Measurements from ENCODE around the gene ZNF839. TPM values are rescaled to one million over a fixed set of nuclear protein-coding genes. Genes with fewer than 3 reads are reported as not detected.

ZNF839 gene
- total RNA-seq, 1 experiment from 2014 or later = 16.4 TPM

DNA sequence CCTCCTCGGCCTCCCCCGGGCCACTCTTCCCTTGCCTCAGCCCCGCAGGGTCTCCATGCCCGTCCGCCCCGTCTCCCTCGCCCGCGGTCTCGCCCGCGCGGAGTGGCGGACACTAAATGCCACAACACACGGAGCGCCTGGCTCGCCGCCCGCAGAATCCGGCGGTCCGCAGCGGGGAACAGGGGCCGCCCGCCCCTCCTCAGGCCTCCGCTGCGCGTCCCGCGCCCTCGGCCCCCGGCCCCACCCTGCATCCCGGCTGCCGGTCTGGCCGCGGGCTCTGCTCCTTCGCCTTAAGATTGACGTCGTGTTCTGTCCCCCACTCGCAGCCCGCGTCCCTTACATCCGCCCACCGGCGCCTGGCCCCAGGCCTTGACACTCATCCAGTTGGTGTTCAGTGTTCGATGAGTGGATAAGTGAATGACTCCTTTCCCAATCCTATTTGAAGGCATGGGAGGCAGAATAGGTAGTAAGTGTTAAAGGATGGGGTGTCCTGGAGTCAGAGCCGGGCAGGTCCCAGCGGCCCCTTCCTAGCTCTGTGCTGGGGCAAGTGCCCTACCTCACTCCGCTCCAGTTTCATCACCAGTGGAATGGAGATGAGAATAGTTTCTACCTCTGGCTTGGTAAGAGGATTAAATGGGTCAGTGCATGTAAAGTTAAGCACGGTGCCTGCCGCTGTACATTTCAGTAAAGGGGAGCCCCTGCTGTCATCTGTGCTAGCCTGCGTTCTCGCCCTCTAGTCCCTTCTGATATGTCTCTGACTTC, 43.8 kb downstream of the ZNF839 start:
- DNase-seq (ENCODE audit: low spot score) = peak; percentile 48
- in situ Hi-C loops (cut with HindIII; ENCODE audit: low sequenced_read_pairs) = no loop called here

DNA sequence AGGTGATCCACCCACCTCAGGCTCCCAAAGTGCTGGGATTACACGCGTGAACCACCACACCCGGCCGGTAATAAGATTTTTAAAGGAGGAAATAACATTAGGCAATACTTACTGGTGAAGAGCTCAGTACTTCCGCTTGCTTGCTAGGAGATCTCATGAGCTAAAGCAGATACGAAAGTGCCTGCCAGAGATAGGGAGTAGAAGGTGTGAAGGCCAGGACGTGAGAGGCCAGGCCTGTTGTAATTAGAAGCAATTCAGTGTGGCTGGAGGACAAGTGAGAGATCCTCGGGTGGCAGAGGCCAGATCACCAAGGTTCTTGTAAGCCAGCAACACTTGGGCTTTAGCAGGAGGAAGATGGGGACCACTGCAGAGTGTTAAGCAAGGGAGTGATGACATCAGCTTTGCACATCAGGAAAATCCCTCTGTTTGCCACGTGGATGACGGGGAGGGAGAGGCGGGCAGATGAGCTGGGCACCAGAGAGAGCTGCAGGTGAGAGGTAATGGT, 50.8 kb downstream of the ZNF839 start:
- in situ Hi-C loops (cut with HindIII; ENCODE audit: low sequenced_read_pairs) = no loop called here
- no peak for DNase-seq (ENCODE audit: low spot score)

DNA sequence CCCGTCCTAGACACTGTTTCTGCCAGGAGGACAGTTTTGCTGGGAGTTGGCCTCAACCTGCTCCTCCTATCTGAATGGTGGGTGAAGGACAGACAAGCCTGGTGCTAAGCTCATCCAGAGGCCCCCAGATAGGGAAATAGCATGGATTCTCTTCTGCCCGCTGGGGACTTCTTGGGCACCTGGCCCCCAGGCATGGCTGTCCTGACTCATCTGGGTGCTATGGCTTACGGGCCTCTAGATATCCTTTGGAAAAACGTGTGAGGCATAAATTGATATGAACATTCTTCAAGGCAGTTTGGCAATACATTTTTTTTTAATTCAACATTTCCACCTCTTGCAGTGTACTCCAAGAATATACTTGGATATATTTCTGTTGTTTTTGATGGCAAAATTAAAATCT, 51.8 kb downstream of the ZNF839 start:
- in situ Hi-C loops (cut with HindIII; ENCODE audit: low sequenced_read_pairs) = no loop called here
- DNase-seq (ENCODE audit: low spot score) = no peak

DNA sequence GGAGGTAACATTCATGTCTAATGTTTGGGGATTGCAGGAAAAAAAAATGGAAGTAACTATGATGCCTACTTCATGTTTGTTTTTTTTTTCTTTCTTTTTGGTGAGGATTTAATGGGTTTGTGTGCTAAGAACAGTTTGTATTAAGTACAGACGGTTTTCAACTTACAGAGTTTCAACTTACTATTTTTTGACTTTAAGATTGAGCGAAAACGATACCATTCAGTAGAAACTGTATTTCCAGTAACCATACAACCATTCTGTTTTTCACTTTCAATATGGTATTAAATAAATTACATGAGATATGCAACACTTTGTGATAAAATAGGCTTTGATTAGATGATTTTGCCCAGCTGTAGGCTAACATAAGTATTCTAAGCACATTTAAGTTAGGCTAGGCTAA, 53.6 kb downstream of the ZNF839 start:
- in situ Hi-C loops (cut with HindIII; ENCODE audit: low sequenced_read_pairs) = no loop called here
- DNase-seq (ENCODE audit: low spot score) = no peak

DNA sequence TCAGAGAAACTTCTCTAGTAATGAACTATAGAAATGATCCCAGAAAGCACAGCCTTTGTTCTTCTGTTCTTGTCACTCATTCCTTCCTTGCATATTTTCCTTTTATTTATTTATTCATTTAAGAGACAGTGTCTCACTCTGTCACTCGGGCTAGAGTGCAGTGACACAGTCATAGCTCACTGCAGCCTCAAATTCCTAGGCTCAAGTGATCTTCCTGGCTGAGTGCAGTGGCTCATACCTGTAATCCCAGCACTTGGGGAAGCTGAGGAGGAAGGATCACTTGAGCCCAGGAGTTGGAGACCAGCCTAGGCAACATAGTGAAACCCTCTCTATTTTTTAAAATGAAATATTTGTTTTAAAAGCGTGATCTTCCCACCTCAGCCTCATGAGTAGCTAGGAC, 54.7 kb downstream of the ZNF839 start:
- in situ Hi-C loops (cut with HindIII; ENCODE audit: low sequenced_read_pairs) = no loop called here
- no peak for DNase-seq (ENCODE audit: low spot score)

DNA sequence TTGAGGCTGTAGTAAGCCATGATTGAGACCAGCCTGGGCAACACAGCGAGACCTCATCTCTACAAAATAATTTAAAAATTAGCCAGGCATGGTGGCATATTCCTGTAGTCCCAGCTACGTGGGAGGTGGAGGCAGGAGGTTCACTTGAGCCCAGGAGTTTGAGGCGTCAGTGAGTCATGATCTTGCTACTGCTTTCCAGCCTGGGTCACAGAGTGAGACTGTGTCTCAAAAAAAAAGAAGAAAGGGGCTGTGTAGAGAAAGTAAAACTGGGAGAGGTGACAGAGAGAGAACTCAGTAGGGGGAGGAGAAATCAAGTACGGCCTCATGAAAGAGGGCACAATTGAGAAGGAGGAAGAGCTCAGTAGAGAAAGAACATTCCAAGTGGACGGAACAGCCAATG, 55.6 kb downstream of the ZNF839 start:
- no peak for DNase-seq (ENCODE audit: low spot score)
- in situ Hi-C loops (cut with HindIII; ENCODE audit: low sequenced_read_pairs) = no loop called here

DNA sequence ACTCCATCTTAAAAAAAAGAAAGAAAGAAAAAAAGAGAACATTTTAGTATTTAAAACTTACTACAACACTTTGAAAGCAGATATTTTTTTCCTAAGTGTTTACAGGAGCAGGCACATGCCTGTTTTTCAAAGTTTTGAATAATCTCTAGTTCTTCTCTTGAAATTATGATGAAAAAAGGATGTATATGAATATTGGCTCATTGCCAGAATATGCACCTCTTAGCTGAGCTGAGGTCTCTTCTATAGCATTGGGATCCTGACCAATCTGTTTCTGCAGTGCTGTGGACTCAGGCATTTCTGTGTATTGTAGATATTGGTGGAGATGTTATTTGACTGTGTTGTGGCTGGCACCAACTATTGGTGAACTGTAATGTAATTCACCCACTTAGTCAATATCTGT, 58.1 kb downstream of the ZNF839 start:
- in situ Hi-C loops (cut with HindIII; ENCODE audit: low sequenced_read_pairs) = no loop called here
- no peak for DNase-seq (ENCODE audit: low spot score)

DNA sequence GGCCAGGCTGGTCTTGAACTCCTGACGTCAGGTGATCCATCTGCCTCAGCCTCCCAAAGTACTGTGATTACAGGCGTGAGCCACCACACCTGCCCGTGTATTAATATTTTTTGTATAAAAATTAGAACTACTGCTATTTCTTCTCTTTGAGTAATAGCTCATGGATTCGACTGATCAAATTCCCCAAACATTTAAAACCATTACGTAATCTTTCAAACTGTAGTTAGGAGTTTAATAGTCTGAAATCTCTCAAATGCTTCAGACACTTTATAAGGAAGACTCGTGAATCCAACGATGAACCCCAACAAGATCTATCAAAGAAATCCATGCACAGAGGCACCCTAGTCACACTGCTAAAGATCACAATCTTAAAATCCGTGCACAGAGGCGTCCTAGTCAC, 59.3 kb downstream of the ZNF839 start:
- in situ Hi-C loops (cut with HindIII; ENCODE audit: low sequenced_read_pairs) = no loop called here

DNA sequence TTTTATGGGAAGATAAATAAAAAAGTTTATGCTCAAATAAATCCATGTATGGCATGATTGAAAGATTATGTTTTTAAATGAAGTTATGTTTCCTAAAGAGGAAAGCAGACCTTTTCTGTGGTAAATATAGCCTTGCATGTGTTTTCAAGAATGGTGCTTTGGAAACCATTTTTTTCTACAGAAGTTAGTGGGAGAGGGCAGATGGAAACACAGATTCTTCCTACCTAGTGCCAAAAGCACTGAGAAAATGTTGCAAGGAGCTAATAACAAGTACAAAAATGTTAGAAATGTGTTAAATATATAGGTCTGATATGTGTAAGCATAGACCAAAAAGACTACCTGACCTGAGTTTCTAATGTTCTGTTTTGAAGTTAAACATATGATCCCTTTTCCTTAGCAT, 67.5 kb downstream of the ZNF839 start:
- in situ Hi-C loops (cut with HindIII; ENCODE audit: low sequenced_read_pairs) = no loop called here
- DNase-seq (ENCODE audit: low spot score) = no peak

More for the DNA sequence above, 59.3 kb downstream of the ZNF839 start:
- DNase-seq (ENCODE audit: low spot score) = no peak

DNA sequence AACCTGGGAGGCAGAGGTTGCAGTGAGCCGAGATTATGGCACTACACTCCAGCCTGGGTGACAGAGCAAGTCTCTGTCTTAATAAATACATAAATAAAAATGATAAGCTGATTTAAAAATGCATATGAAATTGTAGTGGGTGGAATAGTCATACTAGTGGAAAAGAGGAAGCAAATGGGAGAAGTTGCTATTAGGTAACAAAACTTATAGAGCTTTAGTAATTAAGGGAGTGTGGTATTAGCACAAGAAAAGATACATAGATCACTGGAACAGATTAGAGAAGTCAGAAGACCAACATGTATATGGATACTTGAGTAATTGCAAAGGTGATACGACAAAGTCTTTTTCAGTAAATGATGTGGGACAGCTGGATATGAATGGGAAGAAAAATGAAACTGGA, 69.7 kb downstream of the ZNF839 start:
- in situ Hi-C loops (cut with HindIII; ENCODE audit: low sequenced_read_pairs) = no loop called here
- DNase-seq (ENCODE audit: low spot score) = no peak

DNA sequence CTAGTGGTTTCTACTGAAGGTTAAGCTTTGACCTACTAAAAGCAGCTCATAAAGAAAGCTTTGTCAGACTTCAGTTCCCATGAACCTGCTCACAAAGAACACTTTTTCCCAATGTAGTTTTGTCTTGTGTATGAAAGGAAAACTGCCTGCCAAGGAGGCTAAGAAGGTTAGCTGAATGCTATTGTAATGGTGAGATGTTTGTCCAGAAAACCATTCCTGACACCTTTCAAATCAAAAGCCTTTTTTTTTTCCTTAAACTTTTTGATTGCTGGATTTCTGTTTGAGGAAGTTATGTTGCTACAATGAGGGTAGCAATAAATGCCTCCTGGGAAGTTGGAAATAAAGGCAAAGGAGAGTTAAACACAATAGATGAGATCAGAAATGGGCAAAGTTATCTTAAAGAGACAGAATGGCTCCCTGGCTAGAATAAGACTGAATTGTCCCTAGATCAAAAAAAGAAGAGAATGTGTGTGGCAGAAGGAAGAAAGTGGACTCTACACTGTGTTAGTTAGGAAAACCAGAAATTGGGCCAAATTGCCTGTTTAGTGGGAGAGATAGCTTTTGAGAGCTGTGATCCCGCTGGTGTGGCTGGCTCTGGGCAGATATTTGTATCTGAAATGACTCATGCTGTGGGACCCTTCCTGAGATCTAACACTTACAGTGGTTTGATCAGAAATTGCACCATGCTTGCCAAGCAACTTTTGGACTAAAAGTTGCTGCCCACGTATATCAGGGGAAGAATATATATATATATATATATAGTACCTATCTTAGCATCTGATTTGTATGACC, 70.7 kb downstream of the ZNF839 start:
- in situ Hi-C loops (cut with HindIII; ENCODE audit: low sequenced_read_pairs) = no loop called here
- no peak for DNase-seq (ENCODE audit: low spot score)

Other genes with a start within 250 kb of the ZNF839 start
- 161 and 248 TPM in 2 replicates for gene HSP90AA1, start 232.7 kb upstream of the ZNF839 start, total RNA-seq (2014; rRNA removed; shearing (Covaris generic))
- 24.2 and 35.3 TPM in 2 replicates for gene WDR20, start 179.8 kb upstream of the ZNF839 start, total RNA-seq (2014; rRNA removed; shearing (Covaris generic))
- 11.3 and 20.6 TPM in 2 replicates for gene MOK, start 14.6 kb upstream of the ZNF839 start, total RNA-seq (2014; rRNA removed; shearing (Covaris generic))
- gene CINP, start 43.1 kb downstream of the ZNF839 start, total RNA-seq (2014; rRNA removed; shearing (Covaris generic)) = 70.8 and 73.9 TPM in 2 replicates
- gene TECPR2, start 43.2 kb downstream of the ZNF839 start, total RNA-seq (2014; rRNA removed; shearing (Covaris generic)) = 5.8 and 8.5 TPM in 2 replicates
- gene ANKRD9, start 190.0 kb downstream of the ZNF839 start, total RNA-seq (2014; rRNA removed; shearing (Covaris generic)) = 19.9 and 30.6 TPM in 2 replicates